ENCODE results near the gene GPN2.
A peak's percentile ranks its signal among the peaks of the same experiment; 100 is the strongest.
"Not testable (repeated sequence)": the region's sequence is repeated elsewhere in the genome, so short reads cannot be mapped to it uniquely, and the experiment has no call there.

GPN2 gene

DNA sequence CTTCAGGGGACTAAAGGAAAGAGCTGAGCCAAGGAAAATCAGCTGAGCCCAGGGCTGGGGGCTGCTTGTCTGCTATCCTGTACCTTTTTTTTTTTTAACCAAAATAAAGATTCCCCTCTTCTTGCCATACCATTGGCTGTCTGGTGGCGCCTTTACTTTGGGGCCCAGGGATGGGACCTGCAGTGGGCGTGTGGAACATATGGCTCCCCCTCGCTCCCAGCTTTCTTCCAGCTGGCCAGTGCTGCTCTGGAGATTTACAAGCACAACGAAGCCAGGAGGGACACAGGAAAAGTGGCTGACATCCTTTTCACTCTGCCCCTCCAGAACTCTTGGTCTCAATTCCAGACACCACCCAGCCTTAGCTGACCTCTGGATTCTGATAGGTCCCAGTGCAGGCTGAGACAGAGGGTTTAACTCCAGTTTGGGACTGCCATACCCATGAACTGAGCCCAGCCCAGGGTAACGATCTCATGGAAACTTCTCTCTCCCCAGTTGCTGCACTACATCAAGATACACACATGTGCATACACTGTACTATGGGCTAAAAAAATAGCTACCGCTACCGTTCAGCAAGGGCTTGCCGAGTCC is 32.5 kb downstream of the GPN2 start:
- DNase-seq (ENCODE audit: low spot score), result no peak

DNA sequence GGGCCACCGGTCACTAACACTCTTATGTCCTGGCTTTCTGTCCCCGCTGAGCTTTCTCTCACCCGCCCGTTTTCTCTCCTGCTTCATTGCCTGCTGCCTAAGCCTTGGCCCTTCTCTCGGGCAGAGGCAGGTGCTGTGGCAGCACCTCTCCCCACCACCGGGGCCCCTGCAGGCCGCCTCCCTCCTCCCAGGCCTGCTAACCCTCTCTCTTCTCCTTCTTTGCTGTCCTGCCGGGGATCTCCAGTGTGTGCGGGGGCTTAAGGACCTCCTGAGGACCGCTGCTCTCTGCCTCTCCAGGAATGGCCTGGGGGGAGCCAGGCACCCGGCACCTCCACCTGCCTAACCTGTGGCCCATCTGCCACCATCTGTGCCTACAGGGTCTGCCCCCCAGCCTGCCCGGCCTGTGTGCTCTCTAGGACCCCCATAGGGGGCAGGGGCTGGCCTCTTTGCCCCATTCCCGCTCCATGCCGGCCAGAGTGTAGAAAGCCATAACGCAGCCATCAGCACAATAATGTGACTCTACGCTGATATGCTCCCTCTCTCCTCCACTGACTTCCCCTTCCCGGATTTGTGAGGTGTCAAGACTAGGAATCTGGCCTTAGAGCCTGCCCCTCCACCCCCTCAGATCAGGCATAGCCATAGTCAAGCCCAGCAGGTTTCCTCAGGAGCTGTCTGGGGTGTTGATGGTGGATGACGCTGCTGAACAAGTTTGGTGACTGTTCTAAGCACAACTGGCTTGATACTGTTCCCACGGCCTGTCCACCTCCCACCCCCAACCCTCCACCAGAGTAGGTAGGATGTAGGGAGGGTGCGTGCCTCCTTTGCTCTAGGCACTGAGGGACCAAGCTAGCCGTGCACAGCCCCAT is 33.2 kb downstream of the GPN2 start:
- DNase-seq (ENCODE audit: low spot score), result no peak

DNA sequence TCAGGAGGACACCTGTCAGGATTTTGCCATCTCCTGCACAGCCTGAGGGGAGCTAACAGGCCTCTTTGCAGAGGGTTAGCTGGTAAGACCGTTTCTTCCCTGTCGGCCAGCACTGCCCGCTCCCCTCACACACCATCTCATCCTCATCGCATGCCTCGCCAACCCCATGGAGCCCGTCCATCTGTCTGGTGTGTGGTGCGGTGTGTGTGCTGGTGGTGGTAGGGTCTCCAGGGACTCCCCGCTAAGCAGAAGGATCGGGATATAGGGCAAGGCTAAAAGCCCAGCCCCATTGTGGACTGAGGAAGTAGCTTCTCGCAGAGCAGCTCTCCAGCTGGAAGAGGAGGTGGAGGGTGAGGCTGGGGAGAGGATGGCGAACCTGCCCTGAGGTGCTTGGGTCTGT is 33.9 kb downstream of the GPN2 start:
- no peak for DNase-seq (ENCODE audit: low spot score)

DNA sequence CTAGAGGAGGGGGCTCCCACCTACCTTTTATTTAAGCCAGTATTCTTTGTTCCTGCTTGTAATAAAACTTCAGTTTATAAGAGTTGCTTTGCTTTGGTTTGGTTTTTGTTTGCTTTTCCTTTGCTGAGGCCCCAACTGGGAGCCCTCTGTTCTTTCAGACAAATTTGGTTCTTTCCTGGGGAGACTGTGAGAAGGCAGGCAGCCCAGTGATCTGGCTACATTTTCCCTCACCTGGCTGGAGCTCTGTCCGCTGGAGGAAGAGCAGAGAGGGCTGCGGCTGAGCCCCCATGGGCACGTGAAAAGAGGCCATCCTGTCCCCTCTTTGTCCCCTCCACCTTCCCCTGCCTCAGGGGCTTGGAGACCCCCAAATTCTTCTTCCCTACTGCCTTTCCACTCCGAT is 34.4 kb downstream of the GPN2 start:
- DNase-seq (ENCODE audit: low spot score), result no peak

DNA sequence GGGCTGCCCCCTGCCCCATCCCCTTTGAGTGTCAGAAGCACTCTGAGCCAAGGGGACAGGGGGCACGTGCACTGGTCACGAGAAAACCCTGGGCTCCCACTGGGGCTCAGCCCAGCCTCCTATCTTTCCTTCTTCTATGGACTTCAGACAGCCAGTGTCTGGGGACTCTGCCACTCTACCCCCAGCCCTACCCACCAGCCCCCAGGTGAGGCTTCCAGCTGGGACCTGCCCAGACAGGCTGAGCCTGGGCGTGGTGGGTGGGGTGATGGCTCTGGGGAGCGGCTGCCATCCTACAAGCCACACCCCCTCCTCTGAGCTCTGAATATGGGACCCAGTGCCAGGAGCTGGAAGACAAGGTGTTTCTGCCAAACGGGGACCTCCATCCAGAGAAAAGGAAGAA is 35.2 kb downstream of the GPN2 start:
- no peak for DNase-seq (ENCODE audit: low spot score)

DNA sequence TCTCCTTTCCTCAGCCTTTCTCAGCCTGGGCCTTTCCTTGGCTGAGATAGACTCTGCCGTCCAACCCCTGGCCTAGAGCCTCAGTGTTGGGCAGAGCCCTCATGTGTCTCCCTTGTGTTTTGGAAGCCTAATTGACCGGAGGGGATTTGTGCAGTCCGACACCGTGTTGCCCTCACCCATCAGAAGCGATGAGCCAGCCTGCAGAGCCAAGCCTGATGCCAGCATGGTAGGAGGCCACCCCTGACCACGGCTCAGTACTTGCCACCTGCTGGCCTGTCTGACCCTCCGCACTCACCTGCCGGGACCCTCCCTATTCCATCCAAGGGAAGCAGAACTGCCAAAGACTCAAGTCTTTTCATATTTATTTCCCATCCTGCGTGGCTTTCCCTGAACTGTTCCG is 36.5 kb downstream of the GPN2 start:
- DNase-seq (ENCODE audit: low spot score), result no peak

DNA sequence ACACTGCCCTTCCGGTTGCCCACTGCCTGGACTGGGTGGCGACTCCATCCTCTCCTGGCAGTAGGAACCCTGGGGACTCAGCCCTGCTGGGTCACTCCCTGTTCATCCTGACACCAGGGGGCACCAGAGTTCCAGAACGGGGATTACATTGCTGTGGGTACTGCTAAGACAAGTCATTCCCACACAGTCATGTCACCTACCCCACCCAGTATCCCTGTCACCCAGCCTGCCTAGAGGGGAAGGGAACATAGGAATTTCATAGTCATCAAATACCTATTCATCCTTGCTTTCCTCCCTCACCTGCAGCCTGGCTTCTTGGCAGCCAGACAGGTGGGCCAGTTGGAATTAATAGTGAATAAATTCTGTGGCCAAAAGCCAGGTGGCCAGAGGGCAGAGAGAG is 36.9 kb downstream of the GPN2 start:
- DNase-seq (ENCODE audit: low spot score), result peak; percentile 75

DNA sequence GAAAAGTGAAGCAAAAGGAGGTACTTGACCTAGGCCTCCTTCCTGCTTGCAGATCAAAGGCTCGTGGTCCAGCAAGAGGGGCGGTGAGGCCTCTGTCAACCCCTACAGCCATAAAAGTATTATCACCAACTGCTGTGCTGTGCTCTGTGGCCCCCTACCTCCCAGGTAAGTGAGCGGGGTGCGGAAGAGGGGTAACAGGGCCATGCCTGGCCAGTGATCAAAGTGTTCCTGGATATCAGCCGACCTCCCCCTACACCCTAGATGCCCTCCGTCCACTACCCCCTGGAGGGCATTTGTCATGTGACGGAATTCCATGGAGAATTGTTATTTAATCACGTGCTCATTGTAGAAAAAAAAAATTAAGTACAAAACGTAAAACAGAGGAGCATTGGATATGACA is 37.4 kb downstream of the GPN2 start:
- DNase-seq (ENCODE audit: low spot score), result no peak

DNA sequence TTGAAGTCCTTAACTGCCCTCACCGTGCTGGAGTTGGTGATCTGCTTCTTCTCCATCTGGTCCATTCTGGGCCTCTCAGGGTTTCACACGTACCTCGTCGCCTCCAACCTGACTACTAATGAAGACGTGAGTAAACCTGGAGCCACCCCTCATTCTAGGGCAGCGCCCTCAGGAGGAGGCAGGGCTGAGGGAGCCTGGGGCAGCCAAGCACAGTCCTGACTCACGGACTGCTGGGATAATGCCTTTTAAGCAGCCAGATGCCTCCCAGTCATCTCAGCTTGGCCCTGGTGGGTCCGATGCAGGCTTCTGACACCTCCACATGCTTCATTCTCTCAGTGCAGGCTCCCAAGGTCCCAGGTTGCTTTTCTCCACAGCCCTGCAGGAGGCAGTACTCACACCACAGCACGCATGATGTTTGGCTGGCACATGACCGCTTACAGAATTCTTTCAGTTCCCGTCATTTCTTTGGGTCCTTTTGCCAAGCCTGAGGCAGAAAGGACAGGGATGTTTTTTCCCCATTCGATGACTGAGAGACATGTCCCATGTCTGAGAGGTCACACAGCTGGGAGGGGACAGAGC is 38.9 kb downstream of the GPN2 start:
- no peak for DNase-seq (ENCODE audit: low spot score)

DNA sequence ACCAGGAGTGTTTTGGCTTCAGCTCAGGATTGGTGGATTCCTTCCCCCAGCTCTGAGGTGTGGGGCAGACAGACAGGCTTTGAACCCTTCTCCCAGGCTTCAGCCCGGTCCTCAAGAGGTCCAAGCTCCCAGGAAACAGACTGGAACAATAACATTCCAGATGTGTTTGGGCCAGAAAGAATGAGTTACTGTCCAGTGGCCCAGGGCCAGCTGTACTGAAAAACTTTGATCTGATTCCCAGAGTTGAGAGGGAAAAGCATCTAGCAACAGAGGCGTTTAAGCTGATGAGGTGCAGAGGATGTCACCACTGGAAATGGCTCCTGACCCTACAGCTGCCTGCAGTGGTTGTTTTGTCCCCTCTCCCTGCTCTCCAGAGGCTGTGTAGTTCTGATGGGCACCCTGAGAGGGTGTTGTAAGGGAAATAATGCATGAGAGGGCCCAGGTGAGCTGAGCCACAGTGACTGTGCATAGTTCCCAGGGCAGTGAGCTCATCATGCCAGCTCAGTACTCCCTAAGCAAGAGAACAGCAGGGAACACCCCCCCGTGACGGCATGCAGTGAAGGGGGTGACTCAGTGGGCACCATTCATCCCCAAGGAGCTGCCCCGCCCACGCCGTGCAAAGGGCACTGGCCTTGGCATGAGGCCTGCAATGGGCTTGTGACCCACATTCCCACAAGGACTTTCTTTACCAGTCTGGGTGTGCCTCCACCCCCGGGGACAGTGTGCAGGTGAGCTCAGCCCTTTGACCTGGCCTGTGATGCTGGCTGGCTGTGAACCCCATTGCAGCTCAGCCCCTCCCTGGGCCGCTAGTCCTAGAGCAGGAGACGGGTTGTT is 40.9 kb downstream of the GPN2 start:
- DNase-seq (ENCODE audit: low spot score), result no peak

DNA sequence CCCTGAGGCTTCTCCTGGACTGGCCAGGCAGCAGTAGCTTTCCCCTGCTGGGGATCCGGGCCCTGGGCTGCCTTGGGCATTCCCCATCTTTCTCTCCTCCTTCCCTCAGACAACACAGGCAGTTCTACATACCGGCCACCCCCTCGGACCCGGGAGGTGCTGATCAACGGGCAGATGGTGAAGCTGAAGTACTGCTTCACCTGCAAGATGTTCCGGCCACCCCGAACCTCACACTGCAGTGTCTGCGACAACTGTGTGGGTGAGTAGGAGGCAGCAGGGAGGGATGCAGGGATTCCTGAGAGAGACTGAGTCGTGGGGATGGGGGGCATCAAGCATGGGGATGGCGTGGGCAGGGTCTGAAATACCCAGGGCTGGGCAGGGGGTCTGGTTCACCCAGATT is 41.6 kb downstream of the GPN2 start:
- DNase-seq (ENCODE audit: low spot score), result no peak

DNA sequence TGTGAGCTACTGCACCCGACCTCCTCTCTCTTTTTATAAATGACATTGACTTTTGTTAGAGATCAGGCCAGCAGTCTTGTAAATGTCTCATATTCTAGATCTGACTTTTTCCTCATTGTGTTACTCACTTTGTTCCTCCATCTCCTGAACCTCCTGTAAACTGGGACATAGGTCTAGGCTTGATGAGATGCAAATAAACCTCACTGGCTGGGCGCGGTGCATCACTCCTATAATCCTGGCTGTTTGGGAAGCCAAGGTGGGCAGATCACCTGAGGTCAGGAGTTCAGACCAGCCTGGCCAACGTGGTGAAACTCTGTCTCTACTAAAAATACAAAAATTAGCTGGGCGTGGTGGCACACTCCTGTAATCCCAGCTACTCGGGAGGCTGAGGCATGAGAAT is 42.3 kb downstream of the GPN2 start:
- not testable (repeated sequence) for DNase-seq (ENCODE audit: low spot score)

DNA sequence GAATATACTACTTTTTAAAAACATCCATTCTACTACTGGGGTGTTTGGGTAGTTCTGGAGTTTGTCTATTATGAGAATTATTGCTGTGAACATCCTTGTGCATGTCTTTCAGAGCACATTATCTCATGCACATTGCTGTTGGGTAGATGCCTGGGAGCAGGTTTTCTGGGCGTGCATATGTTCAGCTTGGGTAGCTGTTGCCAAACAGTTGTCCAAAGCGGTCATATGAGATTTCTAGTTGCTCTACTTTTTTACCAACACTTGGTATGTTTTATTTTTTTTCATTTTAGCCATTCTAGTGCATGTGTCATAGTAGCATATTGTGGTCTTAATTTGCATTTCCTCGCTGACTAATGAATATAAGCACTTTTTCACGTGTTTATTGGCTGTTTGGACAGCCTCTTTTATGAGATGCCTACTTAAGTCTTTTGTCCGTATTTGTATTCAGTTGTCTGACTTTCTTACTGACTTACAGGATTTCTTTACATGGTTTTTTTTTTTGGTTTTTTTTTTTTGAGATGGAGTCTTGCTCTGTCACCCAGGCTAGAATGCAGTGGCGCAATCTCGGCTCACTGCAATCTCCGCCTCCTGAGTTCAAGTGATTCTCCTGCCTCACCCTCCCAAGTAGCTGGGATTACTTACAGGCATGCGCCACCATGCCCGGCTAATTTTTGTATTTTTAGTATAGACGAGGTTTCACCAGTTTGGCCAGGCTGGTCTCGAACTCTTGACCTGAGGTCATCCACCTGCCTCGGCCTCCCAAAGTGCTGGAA is 45.5 kb downstream of the GPN2 start:
- no peak for DNase-seq (ENCODE audit: low spot score)

DNA sequence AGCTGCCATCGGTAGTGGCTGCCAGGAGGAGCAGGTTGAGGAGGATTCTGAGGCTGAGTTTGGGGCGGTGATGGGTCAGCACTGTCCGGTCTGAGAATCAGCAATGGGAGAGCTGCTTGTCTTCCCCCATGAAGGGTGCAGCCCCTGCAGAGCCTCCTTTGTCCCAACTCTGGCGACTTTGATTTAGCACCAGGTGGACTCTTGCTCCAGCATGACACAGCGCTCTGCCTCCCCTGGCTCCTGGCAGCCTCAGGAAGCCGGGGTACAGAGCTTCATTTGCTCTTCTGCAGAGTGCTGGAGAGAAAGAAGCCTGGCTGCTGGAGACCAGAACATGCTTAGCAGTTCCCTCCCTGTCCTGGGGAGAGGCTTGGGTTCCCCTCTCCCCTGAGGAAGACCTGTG is 50.3 kb downstream of the GPN2 start:
- no peak for DNase-seq (ENCODE audit: low spot score)

DNA sequence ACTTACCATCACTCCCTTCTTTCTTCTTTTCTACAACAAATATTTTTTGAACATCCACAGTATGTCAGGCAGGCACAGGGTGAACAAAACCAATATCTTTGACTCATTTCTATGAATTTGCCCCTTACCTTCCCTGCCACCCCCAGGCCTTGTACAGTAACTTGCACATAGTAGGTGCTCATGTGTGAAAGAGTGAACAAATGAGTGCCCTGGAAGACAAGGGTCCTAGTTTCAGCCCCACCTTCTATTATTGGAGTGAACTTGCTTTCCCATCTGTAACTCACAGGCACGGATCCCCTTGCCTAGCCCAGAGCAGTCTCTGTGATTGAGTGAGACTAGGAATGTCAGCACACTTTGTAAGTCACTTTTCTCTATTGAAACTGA is 50.8 kb downstream of the GPN2 start:
- DNase-seq (ENCODE audit: low spot score), result no peak

DNA sequence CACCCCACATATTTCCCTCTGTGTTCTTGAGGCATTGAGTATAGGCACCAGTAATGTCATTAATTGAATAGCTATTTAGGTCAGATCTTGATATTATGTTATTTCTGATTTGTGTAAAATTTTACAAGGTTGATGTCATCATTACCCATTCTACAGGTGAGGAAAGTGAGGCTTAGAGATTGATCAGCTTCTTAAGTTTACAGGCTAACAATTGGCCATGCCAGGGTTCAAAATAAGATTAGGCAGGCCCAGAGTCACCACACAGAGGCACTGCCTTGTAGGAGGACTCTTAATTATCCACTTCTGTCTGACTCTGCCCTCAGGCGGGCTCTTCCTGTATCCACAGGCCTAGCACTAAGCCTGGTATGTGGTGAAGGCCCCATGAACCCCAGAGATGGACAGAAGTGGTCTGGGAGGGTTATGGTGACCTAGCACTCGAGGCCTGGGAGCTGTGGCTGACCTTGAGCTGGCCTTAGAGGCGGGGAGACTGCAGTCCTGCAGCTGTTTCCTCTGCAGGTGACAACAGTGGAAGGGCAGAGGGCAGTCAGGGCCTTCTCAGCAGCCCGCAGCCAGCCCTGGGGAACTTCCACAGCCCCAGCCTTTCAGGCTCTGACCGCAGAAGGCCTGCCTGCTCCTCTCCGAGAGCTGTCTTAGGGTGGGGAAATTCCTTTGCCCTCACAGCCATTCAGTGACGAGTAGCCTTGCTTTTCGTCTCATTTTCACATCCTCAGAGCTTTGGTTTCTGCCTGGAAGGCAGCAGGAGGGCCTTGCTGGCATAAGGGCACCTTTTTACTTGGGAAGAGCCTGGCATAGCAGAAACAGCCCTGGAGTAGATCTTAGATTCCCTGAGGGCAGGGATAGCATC is 51.4 kb downstream of the GPN2 start:
- DNase-seq (ENCODE audit: low spot score), result no peak

DNA sequence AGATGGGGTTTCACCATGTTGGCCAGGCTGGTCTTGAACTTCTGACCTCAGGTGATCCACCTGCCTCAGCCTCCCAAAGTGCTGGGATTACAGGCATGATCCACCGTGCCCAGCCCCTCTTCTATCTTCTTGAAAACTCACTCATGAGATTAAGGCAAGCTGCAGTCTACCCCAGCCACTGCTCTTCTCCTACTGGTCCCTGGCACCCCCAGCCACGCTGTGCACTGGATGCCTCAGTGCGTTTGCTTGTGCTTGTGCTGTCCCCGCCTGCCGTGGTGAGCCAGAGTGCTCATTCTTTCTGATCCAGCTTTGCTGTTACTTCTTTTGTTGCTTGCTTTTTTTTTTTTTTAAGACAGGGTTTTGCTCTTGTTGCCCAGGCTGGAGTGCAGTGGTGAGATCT is 52.4 kb downstream of the GPN2 start:
- DNase-seq (ENCODE audit: low spot score), result not testable (repeated sequence)

DNA sequence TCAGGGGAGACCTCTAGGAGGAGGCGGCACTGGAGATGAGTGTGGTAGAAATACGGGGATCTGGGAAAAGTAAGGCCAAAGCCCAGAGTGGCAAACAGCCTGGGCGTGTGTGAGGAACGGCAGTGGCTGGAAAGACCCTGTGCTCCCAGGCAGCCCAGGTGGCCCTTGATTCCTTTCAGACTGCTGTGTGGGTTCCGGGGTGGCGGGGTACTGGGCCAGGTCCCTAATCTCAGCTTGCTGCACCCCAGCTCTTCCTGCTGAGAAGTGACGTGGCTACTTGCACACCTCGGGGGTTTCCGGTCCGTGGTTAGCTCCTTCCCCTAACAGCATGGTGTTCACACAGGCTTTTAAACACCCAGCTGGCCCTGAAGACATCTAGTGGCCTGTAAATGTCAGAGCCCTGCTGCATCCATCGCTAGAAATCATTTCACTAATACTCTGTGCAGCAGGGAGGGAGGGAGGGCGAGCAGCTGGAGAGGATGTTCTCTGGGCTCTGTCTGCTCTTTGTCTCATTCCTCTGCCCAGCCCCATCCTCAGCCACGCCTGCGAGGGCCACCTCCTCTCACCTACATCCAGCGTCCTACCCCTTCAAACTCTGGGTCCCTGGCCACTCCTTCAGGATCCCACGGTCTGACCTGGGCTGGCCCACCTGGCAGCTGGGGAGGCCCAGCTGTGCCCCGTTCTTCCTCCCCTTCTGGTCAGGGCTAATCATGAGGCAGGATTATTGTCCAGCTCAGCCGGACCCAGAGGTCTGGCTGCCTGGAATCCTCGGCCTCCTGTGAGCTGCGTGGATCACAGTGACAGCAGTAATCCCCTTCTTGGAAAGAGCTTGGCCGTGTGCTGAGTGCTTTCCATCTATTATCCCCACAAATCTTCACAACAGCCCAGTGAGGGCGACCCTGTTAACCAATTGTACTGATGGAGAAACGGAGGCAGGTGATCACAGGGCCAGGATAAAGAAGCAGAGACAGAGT is 56.4 kb downstream of the GPN2 start:
- DNase-seq (ENCODE audit: low spot score), result no peak

DNA sequence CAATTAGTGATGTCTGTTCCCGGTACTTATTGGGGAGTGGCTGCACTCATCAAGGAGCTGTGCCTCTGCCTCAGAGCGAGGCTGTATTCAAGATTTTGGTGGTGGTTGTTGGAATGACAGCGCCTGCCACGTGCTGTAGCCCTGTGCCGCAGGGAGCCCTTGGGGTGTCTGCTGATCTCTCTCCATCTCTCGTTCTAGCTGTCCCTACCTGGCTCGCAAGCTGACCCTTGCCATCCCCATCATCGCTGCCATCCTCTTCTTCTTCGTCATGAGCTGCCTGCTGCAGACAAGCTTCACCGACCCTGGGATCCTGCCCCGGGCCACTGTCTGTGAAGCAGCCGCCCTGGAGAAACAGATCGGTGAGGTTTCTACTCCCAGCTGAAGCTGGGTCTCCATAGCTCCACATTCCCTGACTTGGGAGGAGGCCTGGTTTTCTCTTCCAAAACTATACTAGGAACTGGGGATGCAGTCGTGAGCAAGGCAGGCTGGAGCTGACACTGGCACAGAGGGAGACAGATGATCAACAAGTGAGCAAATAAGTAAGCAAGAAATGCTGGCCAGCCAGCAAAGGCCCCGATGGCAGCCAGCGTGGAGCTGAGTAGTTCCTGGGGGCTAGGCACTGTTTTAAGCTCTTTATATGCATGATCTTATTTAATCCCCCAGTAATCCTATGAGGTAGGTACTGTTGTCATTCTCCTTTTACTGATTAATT is 57.7 kb downstream of the GPN2 start:
- DNase-seq (ENCODE audit: low spot score), result no peak
